GM10248 (cell line): Measurements from ENCODE around the gene SRSF4.
"Not testable (repeated sequence)": the region's sequence is repeated elsewhere in the genome, so short reads cannot be mapped to it uniquely, and the experiment has no call there.

Experiments
- CTCF ChIA-PET: fragments of 300-600 bp; sonication (Branson Sonifier 250); formaldehyde crosslinking; extraction: SDS; loops from one replicate; lab custom pipeline; 2021; ENCODE audit warnings: antibody characterized with exemption; lab: Yijun Ruan, JAX
- POLR2A ChIA-PET: fragments of 350-650 bp; sonication (Branson Sonifier 250); formaldehyde crosslinking; extraction: SDS; loops from one replicate; lab custom pipeline; 2020; ENCODE audit warnings: antibody characterized with exemption; lab: Yijun Ruan, JAX
- DNase-seq: peaks from one replicate; pipeline ENCODE4 v3.0.0; 2012; ENCODE audit errors: extremely low spot score
- TF ChIP-seq, protein P1 (sequence below): IDR thresholded peaks from 2 replicates; pipeline ENCODE4 v1.5.1; 2012; ENCODE audit warnings: mild to moderate bottlenecking, low read depth; ENCODE audit errors: extremely low read depth, missing control alignments, control extremely low read depth

Gene SRSF4

DNA sequence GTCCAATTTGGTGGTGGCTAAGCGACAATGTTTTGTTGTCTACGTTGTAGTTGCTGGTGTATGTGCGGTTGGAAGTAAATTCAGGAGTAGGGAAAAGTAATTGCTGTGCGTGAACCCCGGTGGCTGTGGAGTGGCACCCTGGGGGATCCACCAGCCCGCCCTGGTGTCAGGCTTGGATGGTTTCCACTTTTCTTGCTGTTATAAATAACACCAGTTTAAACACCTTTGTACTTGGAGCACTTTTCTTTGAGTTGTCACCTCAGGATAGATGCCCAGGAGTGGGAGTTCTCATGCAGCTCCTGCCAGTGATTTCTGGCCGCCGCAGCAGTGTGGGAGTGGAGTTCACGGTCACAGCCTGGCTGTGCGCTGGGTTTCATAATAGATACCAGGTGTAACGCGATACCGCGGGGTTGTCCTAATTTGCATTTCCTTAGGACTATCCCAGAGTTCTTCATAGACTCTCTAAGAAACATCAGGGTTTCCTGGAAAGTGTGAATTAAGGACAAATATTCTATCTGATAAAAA is 45.2 kb downstream of the SRSF4 start:
- TF ChIP-seq, protein P1, sequence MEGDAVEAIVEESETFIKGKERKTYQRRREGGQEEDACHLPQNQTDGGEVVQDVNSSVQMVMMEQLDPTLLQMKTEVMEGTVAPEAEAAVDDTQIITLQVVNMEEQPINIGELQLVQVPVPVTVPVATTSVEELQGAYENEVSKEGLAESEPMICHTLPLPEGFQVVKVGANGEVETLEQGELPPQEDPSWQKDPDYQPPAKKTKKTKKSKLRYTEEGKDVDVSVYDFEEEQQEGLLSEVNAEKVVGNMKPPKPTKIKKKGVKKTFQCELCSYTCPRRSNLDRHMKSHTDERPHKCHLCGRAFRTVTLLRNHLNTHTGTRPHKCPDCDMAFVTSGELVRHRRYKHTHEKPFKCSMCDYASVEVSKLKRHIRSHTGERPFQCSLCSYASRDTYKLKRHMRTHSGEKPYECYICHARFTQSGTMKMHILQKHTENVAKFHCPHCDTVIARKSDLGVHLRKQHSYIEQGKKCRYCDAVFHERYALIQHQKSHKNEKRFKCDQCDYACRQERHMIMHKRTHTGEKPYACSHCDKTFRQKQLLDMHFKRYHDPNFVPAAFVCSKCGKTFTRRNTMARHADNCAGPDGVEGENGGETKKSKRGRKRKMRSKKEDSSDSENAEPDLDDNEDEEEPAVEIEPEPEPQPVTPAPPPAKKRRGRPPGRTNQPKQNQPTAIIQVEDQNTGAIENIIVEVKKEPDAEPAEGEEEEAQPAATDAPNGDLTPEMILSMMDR = no peak
- ChIA-PET POLR2A (no interaction called here), CTCF (no interaction called here)
- no peak for DNase-seq

DNA sequence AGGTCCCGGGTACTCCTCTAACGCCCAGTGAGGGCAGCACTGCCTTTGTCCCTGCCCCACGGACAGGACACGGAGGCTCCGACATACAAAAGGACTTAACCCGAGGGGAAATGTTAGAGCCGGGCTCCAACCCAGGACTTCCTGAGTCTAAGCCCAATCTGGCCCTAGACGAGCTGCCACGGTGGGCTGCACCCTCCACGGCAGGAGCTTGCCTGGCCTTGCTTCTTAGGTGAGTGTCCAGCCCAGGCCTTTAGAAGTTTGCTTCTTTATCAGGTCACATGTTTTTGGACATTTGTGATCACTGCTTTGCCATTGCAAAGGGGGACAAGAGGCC is 47.0 kb downstream of the SRSF4 start:
- POLR2A ChIA-PET = no interaction called here
- no peak for DNase-seq
- CTCF ChIA-PET = interaction anchor here (1.1 to 1.6 kb wide), 3 partner anchors 13 to 47 kb away, joined by 3 to 5 read pairs (median 4); partner anchors contain the start of gene SRSF4
- TF ChIP-seq, protein P1 = no peak

DNA sequence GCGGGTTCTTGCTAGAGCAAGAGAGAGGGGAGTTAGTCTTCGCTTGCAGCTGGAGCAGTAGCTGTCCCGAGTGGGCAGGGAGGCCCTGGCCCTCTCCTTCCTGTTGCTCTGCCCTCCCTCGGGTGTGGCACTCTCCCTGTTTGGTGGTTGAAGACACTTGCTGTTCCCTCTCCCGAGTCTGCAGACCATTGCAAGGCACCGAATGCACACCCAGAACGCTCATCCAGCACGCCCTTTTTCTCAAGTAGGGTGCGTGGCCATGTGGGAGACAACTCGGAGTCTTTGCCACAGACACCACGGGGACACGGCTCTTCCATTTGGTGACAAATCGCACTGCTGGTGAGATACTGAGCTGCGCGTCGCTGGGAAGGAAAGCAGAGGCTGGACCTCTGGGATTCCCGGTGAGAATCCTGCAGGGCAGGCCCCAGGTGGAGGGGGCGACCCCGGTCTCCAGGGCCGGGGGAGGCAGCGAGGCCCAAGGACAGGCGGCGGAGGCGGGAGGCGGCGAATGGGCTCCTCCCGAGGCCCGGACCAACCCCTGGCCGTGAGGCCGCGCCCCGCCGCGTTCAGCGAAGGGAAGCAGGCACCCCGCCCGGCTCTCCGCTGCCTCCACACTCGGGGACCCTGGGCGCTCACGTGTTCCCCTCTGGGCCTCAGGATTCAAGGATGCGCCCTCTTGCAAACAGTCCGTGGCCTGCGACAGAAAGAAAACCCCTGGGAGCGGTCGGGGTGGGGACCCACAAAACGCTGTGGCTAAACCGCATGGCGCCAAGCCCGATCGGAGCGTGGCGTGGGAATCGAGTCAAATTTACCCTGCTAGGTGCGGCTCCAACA is 47.6 kb downstream of the SRSF4 start:
- CTCF ChIA-PET = interaction anchor here (1.3 to 1.6 kb wide), 2 partner anchors 14 to 48 kb away, joined by 3 to 5 read pairs; partner anchors contain the start of gene SRSF4
- TF ChIP-seq, protein P1 = no peak
- DNase-seq = no peak
- POLR2A ChIA-PET = no interaction called here

DNA sequence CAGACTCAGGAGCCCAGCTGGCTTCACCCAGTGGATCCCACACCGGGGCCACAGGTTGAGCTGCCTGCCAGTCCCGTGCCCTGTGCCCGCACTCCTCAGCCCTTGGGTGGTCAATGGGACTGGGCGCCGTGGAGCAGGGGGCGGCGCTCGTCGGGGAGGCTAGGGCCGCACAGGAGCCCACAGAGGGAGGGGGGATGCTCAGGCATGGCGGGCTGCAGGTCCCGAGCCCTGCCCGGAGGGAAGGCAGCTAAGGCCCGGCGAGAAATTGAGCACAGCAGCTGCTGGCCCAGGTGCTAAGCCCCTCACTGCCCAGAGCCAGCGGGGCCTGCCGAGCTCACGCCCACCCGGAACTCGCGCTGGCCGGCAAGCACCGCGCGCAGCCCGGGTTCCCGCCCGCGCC is 50.6 kb downstream of the SRSF4 start:
- DNase-seq, POLR2A ChIA-PET: not testable (repeated sequence)
- CTCF ChIA-PET = interaction anchor here (1.2 to 1.5 kb wide), 2 partner anchors 97 to 254 kb away, joined by 3 read pairs; no protein-coding TSS in a partner anchor

DNA sequence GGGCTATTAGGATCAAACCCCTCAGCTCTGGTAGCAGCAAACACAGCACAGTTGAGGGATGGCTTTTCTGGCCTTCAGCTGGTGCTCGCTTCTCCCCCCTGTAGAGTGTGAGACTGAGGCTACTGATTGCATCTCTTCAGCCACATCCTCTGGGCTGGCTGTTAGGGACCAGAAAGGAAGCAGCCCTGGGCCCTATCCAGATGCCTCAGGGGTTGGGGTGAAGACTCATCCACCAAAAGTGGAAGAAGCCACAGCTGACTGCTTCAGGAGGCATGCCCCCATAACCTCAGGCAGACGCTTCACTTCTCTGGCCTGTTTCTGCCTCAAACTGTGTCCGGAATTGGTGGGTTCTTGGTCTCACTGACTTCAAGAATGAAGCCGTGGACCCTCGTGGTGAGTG is 51.8 kb downstream of the SRSF4 start:
- TF ChIP-seq, protein P1 = no peak
- ChIA-PET POLR2A (no interaction called here), CTCF (interaction anchor here (1.5 kb wide), 1 partner anchor 253 kb away, joined by 3 read pairs; no protein-coding TSS in a partner anchor)

DNA sequence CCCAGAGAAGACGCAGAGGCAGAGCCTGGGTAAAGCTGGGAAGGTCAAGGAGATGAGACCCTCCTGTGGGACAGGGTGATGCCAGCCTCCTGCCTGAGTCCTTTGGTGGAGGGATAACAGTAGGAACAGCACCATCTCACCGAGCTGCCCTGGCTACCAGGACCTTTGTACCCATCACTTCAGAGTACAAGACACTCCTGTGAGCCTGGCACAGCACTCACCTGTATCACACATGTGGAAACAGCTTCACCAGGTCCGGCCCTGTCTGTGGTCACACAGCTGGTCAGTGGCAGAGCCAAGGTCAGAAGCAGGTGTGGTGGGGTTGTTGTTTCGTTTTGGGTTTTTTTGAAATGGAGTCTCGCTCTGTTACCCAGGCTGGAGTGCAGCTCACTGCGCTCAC is 53.0 kb downstream of the SRSF4 start:
- ChIA-PET CTCF (interaction anchor here (0.9 to 1.3 kb wide), 4 partner anchors 9 to 16 kb away, joined by 3 to 5 read pairs (median 3); no protein-coding TSS in a partner anchor), POLR2A (no interaction called here)
- TF ChIP-seq, protein P1 = no peak
- DNase-seq = no peak

More for the DNA sequence above, 51.8 kb downstream of the SRSF4 start:
- DNase-seq = no peak

DNA sequence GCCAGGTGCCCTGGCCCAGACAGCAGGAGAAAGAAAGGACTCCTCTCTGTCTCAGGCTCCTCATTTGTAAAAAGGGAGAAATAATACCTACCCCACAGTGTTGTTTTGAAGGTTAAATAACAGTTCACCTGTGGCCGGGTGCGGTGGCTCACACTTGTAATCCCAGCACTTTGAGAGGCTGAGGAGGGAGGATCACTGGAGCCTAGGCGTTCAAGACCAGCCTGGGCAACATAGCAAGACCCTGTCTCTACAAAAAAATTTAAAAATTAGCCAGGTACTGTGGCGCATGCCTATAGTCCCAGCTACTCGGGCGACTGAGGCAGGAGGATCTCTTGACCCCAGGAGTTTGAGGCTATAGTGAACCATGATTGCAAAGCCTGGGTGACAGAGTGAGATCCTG is 55.5 kb downstream of the SRSF4 start:
- no peak for DNase-seq
- ChIA-PET CTCF (no interaction called here), POLR2A (no interaction called here)
- TF ChIP-seq, protein P1 = no peak
